NCI-H187 treated with DMSO at 0.1 percent for 48 hours (cell line): ENCODE results near the gene NFIX.

Experiments used
- DNase-seq: peaks from one replicate; lab custom pipeline; 2025; lab: John Stamatoyannopoulos, UW

NFIX gene

GRCh38 chr19:13055213-13056051 lies 60.2 kb downstream of the NFIX start:
- no peak for DNase-seq

GRCh38 chr19:13056052-13056660 lies 60.9 kb downstream of the NFIX start:
- DNase-seq, result no peak

GRCh38 chr19:13057147-13057572 lies 61.9 kb downstream of the NFIX start:
- DNase-seq, result no peak

- DNase-seq, result no peak
Measured at GRCh38 chr19:13057744-13058143, 62.5 kb downstream of the NFIX start.

- DNase-seq, result no peak
Measured at GRCh38 chr19:13058951-13059660, 63.8 kb downstream of the NFIX start.

GRCh38 chr19:13060233-13060963 lies 65.1 kb downstream of the NFIX start:
- no peak for DNase-seq

GRCh38 chr19:13060964-13061927 lies 66.0 kb downstream of the NFIX start:
- DNase-seq, result no peak

- DNase-seq, result no peak
Measured at GRCh38 chr19:13062317-13062716, 67.0 kb downstream of the NFIX start.

GRCh38 chr19:13063461-13064091 lies 68.3 kb downstream of the NFIX start:
- DNase-seq, result no peak

- DNase-seq, result no peak
Measured at GRCh38 chr19:13064092-13064489, 68.8 kb downstream of the NFIX start.

- DNase-seq, result no peak
Measured at GRCh38 chr19:13066226-13066625, 71.0 kb downstream of the NFIX start.

GRCh38 chr19:13066933-13067807 lies 71.9 kb downstream of the NFIX start:
- no peak for DNase-seq

- no peak for DNase-seq
Measured at GRCh38 chr19:13068085-13068846, 73.0 kb downstream of the NFIX start.

- no peak for DNase-seq
Measured at GRCh38 chr19:13069415-13070359, 74.4 kb downstream of the NFIX start.

GRCh38 chr19:13070425-13071140 lies 75.3 kb downstream of the NFIX start:
- DNase-seq, result no peak

GRCh38 chr19:13071444-13072187 lies 76.3 kb downstream of the NFIX start:
- no peak for DNase-seq
